GM19438 (cell line): ENCODE measurements around the gene CHL1.

Experiments used
- ATAC-seq: cut with Tn5 transposase; IDR thresholded peaks from one replicate; pipeline ENCODE4 v1.9.1; 2021; ENCODE audit warnings: low read depth; ENCODE audit not compliant: unreplicated experiment

CHL1 gene

DNA sequence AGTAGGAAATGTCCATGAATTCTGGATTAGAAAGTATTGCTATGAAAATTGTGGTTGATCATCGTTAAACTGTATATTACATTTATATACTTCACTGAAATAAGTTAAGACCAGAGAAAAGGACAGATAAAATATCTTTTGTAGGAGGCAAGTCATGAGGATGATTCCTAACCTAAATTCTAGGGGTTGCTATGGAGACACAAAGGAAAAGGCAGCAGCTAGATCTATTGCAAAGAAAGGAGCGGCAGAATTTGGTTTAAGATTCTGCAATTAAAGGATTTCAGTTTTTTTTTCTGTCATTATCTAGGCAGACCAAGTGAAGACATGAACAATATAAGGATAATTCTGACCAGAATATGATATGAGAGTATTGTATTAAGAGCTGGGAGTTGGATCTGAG lies 136.1 kb downstream of the CHL1 start:
- no peak for ATAC-seq

DNA sequence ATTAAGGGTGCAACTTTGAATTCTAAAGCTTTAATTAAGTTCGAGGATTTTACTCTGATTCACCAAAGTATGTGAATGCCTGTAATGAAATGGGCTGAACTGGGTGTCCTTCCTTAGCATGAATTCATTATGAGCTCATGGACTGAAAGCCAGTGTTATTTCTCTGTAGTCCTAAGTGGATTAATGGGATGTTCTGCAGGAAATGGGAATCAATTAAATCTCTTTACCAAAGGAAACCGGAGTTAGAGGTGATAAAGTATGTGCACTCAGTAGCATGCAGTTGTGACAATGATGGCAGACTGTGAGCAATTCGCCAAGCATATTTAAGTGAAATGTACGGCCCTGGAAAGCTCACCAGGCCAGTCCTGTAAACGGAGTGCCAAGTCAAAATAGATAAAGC lies 138.7 kb downstream of the CHL1 start:
- no peak for ATAC-seq

DNA sequence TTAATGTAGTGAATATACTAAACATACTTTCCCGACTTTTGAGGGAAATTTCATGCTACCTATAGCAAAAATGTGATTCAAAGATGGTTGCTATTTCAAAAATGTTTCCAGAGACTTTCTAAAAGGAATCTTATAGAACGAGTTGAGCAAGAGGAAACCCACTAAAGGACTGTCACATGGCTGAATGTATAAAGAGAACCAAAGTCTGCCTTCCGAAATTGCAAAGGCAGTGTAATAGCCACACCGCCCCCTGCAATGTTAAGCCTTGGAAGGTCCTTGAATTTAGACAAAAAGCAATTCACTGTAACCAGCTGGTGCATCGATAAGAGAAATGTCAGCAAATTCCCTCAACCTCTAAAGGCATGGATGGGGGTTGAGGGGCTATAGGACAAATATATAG lies 142.8 kb downstream of the CHL1 start:
- no peak for ATAC-seq

DNA sequence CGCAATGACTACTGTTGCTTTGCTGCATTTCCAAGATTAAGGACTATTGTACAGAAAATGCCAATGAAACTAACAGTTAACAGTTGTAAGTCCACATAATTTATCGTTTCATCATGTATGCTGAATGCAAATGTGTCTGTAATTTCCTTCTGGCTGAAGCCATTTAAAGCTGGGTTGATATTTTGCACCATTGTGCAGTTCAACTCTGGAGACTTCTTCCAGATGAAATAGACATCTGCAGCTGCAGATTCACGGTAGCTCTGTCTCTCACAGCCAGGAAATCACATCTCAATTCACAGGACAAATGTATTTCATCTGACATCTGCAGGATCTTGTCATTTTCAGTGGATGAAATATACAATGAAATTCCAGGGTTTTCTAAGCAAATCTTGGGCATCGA lies 145.4 kb downstream of the CHL1 start:
- no peak for ATAC-seq

DNA sequence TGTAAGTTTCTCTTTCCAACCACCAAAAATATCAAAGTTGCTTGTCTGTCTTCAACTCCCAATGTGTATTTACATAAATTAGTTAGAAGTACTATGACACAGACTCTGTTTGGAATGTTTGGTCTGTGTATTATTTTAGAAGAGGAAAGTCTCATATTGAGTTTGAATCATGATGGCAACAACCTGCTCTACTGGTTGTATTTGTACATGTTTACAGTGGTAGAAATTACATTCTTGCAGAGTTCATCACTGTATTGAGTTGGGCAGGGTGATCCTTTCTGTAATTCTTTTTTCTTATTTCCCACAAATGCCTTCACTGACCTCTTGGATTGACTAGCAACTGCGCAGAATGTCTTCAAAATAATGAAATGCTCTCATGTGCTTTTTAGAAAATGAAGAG lies 149.6 kb downstream of the CHL1 start:
- ATAC-seq, result no peak

DNA sequence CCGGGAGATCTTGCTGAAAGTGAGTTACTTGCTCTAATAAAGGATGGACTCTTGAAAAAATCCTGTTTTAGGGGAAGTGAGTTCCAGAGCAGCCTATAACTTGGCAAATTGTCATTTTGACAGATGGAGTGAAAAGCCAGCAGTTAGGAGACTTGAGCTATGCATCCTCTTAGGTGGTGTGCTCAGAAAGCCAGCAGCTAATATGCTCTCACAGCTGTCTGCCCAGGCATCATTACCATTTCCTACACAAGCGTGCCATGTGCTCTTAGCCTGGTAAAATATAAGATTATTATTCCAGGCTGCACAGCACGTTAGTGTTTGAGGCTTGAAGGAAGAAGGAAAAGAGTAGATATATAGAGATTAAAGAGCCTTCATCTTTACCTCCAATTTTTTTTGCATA lies 151.0 kb downstream of the CHL1 start:
- no peak for ATAC-seq

DNA sequence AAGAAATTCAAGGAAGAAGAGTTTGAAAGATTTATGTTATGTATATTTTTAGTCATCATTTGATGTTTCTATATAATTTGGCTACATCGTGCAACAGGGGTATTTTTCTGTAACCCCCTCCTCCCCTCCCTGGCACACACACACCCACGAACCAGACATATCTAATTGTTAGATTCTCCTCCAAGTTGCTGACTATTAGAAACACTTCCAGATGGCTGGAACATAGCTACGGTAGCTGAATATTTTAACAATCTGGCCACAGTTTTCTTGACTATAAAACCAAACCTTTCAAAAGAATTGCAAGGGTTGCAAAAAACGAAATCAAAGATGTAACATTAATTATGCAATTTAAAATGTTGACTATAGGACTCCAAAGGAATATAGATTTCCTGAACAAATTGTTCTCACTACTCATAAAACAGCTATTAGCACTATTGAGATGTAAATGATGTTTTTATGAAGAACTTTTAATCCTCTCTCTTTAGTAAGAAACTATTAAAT lies 154.4 kb downstream of the CHL1 start:
- no peak for ATAC-seq

DNA sequence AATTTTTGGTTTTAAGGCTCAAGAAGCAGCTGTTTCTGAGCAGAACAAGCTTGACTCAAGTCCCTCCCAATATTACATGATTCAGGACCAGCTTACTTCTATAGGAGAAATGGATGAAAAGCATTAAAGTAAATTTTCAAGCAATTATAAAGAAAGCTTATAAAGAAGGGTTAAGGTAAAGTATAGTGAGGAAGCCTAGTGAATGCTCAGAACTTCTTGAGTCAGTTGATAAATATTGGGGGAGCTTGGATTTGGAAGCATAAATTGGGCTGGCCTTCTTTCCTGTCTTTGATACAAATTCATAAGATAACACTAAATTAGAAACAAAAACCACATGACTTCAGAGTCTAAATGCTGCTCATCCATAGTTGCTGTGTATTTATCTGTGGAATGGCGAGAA lies 156.0 kb downstream of the CHL1 start:
- no peak for ATAC-seq

DNA sequence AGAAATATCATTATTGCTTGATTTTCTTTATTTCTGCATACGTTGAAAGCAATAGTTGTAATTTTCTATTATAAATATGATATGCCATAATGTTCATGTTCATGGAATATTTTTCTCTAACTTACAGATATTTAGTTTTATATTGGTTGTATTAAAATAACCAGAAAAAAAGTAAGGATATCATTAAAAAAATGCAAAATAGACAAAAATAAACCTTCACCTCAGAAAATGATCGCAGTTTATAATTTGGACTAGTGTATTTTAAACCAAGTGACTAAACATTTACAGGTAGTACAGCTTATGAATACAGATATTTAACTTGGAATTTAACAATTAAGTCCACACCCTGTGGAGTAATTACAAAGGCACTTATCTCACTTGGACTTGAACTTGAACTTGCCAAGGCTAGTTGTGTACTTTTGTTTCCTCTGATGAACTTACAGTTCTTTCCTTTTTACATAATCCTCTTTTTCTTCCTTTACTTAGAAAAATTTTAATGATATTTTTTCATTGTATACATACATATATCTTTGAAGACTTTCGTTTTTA lies 156.7 kb downstream of the CHL1 start:
- no peak for ATAC-seq

DNA sequence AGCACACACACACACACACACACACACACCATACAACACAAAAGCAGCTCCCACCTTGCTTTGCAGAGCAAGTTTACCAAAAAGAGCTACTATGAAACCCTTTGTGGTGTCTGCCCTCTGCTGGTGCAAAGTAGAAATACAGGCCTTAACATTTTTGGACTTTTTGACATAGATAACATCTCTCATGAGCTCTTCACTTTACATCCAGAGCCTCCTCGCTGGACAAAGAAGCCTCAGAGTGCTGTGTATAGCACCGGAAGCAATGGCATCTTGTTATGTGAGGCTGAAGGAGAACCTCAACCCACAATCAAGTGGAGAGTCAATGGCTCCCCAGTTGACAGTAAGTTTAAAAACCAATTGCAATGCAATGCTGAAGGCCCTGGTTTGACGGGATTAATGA lies 157.9 kb downstream of the CHL1 start:
- ATAC-seq, result peak; percentile 50

DNA sequence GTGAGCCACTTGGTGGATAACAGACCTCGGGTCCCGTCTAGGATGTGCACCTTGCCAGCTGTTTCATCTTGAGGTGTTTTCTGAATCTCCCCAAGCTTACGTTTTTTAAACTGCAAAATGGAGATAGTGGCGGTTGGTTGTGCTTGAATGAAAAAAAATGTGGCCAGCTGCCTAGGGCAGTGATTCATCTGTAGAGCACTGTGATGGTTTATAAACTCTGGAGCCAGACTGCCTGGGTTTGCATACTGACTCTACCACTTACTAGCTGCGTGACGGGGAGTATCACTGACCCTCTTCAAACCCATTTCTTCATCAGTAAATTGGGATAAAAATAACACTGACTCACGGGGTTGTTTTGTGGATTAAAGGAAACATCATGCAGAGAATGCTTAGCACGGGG lies 159.1 kb downstream of the CHL1 start:
- ATAC-seq, result peak; percentile 72

DNA sequence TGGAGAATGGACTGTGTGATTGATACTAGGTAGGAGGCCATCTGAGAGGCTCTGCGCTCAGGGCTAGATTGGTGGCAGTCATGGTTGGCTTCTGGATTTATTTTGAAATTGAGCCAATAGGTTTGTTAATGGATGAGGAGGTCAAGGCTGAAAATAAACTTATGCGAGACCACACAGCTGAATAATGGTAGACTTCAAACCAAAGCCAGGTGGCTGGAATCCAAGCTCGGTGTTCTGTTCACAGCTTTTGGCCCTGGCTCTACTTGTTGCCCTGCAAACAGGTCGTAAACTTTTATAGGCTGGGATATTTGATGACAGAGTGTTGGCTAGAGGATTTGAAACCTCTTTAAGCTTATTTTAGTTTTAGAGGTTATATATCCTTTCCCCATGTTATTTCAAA lies 160.4 kb downstream of the CHL1 start:
- no peak for ATAC-seq

DNA sequence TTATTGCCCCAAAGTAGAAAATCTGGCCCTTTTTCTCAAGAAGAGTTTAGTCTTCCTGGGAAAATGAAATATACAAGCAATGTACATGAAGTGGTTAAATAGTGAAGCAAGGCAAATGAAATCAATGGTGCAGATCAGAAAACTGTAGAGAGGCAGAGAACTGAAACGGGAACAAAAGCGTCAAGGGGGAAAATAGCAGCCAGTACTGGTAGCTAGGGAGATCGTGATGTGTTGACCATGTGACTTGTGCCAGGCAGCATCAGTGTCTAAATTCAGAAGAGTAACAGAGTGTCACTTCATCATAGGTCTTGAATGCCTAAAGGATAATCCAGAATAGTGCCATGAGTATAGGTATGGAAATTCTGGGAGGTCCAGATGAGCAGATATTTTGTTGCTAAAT lies 163.1 kb downstream of the CHL1 start:
- ATAC-seq, result peak; percentile 40

DNA sequence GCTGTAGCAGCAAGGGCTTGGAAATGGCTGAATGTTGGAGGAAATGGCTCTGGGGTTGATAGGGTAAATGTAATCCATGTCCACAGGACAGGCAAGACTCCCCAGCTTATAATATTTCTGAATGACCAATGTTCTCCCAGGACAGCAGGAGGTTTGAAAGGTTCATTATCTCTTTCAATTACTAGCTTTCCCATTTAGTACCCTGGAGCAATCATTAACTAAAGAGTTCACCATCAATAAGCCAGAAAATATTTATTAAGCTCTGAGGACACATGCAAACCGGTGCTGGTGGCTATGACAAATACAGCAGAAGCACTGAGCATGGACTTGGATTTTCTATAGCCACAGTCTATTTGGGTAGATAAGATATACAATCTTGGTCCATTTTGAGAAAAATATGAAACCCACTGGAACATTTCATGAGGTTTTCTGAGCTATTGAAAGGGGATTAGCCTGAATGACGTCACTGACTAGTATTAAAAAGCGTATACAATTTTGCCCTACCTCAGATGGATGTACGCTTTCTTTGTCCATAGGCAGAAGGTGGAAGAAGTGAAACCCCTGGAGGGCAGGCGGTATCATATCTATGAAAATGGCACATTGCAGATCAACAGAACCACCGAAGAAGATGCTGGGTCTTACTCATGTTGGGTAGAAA lies 166.2 kb downstream of the CHL1 start:
- no peak for ATAC-seq

DNA sequence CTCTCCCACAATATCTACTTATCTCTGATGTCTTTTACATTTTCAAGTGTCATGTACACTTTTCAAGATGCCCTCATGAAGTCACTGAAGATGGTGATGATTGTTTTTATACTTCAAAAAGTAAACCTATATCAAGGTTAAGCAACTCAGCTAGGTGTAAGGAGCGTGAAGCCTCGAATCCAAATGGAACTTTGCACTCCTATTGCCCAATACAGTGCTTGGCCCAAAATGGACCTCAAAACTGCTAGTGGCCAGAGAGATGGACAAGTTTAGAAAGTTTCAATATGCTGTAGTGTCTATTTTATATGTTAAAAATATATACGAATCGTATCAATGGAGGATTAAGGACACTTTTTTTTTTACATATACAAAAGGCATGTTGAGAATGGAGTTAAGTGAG lies 167.7 kb downstream of the CHL1 start:
- ATAC-seq, result no peak

DNA sequence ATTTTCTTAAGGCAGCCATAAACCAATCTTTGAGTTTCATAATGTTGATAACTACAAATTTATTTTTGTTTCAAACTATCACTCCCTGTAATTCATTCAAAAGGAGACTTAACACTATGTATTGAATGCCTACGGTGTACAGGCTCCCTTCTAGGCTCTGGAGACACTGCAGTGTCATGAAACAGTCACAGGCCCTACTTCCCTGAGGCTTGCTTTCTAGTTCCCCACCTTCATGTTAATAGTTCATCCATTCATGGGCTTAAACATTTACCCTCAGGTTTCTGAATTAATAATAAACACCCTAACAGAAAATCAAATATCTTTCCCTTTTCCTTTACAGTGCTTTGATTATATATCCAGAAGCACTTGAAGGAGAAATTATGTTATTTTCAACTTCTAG lies 168.7 kb downstream of the CHL1 start:
- peak; percentile 73 for ATAC-seq

DNA sequence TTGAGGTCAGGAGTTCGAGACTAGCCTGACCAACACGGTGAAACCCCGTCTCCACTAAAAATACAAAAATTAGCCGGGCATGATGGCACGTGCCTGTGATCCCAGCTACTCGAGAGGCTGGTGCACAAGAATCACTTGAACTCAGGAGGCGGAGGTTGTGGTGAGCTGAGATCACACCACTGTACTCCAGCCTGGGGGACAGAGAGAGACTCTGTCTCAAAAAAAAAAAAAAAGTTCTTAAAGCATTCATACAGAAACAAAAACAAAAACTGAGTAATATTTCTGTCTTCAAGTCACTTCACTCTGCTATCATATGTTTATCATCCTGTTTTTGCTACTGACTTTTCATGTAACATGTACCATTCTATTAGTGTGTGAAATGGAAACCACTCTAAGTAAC lies 169.7 kb downstream of the CHL1 start:
- peak; percentile 44 for ATAC-seq

DNA sequence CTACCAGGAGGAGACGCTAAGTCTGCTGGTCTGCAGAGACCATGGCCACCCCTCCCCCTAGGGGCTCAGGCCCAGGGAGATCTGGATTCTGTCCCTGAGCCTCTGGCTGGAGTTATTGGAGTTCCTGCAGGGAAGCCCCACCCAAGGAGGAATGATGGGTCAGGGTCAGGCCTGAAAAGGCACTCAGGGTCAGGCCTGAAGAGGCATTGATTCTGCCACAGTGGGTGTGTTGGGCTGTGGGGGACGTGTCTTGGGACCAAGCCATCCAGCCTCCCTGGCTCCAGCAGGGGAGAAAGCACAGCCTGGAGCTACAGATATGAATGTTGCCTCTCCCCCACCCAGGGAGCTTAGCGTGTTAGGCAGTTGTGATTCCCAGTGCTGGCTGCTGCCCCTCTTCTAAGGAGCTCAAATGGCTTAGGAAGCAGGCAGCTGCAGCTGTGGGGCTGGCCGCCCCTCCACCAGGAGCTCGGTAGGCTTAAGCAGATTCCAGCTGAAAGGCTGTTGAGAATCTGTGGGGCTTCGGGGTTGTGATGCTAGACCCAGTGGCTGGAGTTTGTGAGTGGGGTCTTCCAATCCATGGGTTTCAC lies 176.7 kb downstream of the CHL1 start:
- ATAC-seq, result no peak

DNA sequence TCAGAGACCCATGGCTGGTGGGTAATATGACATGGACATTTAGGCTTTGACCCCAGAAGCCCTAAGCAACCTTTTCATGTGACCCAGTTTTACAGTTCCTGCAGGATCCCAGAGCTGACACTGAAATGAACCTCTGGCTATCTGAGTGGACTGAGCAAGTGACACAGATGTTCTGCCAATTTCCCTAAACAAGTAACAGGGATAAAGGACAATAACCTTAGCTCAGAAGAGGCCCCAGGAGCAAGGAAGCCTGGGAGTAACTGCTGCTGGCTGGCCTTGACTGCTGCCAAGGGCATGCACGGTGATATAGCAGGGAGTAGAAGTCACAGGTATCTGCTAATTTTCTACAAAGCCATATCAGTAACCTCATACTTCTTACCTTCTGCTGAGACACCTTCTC lies 177.9 kb downstream of the CHL1 start:
- no peak for ATAC-seq

DNA sequence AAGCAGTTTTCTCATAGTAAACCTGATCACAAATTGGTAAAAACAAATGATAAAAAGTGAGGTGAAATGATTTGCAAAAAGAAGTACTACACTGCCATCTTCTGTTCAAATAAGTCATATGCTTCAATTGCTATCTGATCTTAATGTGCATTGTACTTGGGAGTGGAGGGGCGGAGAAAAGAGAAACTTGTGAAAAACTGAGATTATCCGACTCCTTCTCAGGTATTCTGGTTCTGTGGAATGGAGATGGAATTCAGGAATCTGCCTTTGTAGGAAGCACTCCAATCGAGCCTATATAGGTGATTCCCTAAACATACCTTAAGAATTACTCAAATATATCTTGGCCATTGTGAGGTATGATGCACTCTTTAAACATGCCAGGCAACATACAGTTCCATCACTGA lies 180.6 kb downstream of the CHL1 start:
- ATAC-seq, result no peak

DNA sequence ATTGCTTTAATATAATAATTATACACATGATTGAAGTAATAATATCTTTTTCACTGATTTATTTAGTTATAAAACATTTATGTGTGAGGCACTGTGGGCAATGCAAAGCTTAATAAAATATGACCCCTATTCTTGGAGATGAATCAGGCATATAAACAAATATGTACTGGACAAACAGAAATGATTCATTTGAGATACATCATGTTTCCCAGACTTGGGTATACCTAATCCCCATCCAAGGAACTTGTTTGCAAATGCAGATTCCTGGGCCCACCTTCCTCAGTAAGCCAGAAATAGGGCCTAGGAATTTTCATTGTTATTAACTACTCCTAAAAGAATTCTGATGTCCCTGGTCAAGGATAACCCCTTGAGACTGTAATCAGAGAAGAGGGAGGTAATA lies 184.2 kb downstream of the CHL1 start:
- ATAC-seq, result no peak

DNA sequence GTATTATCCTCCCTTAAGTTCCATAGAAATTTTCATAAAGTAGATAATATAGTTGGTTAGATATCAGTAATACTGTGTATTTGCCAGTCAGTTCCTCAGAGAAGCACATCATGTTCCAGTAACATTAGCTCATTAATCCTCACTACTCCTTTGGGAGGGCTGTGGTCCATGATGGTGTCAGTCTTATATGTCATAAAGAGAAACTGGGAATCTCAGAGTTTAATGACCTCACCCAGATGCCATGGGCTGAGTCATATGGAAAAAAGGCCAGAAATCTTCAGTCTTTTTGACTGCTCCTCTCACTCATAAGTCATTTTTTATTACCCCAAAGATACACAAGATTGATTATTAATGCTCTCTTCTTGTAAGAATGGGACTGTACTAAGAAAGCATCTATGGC lies 188.6 kb downstream of the CHL1 start:
- ATAC-seq, result no peak
